ENCODE data around the gene PPCDC. TPM values are rescaled to one million over a fixed set of nuclear protein-coding genes. Genes with fewer than 3 reads are reported as not detected.

The PPCDC gene
- total and polyA plus RNA-seq, 10 of the 15 experiments (the other 5 are each of a cell fraction or from before 2014, with no cell fraction given): 32.5 to 135 (median 55.0) TPM

DNA sequence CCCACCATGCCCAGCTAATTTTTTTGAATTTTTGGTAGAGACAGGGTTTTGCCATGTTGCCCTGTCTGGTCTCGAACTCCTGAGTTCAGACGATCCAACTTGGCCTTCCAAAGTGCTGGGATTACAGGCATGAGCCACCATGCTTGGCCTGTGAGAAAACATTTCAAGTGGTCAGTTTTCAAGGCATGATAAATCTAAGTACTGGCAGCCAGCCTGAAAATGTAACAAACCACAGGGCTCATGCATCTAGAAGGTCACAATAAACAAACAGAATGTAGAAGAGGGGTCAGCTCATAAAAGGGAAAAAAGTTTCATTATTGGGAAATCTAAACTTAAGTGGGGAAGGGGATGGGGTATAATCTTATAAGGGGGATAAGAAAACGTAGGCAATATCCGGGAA is 39.9 kb downstream of the PPCDC start (continued):
- TF ChIP-seq, protein P1, sequence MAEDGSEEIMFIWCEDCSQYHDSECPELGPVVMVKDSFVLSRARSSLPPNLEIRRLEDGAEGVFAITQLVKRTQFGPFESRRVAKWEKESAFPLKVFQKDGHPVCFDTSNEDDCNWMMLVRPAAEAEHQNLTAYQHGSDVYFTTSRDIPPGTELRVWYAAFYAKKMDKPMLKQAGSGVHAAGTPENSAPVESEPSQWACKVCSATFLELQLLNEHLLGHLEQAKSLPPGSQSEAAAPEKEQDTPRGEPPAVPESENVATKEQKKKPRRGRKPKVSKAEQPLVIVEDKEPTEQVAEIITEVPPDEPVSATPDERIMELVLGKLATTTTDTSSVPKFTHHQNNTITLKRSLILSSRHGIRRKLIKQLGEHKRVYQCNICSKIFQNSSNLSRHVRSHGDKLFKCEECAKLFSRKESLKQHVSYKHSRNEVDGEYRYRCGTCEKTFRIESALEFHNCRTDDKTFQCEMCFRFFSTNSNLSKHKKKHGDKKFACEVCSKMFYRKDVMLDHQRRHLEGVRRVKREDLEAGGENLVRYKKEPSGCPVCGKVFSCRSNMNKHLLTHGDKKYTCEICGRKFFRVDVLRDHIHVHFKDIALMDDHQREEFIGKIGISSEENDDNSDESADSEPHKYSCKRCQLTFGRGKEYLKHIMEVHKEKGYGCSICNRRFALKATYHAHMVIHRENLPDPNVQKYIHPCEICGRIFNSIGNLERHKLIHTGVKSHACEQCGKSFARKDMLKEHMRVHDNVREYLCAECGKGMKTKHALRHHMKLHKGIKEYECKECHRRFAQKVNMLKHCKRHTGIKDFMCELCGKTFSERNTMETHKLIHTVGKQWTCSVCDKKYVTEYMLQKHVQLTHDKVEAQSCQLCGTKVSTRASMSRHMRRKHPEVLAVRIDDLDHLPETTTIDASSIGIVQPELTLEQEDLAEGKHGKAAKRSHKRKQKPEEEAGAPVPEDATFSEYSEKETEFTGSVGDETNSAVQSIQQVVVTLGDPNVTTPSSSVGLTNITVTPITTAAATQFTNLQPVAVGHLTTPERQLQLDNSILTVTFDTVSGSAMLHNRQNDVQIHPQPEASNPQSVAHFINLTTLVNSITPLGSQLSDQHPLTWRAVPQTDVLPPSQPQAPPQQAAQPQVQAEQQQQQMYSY (CRISPR knock-in tag; IDR thresholded peaks at IDR 0.05): no peak
- no peak for TF ChIP-seq SMAD5 (IDR thresholded peaks at IDR 0.05; ENCODE audit: low read depth)
- TF ChIP-seq, protein P2, sequence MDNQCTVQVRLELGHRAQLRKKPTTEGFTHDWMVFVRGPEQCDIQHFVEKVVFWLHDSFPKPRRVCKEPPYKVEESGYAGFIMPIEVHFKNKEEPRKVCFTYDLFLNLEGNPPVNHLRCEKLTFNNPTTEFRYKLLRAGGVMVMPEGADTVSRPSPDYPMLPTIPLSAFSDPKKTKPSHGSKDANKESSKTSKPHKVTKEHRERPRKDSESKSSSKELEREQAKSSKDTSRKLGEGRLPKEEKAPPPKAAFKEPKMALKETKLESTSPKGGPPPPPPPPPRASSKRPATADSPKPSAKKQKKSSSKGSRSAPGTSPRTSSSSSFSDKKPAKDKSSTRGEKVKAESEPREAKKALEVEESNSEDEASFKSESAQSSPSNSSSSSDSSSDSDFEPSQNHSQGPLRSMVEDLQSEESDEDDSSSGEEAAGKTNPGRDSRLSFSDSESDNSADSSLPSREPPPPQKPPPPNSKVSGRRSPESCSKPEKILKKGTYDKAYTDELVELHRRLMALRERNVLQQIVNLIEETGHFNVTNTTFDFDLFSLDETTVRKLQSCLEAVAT (IDR thresholded peaks at IDR 0.05): no peak

DNA sequence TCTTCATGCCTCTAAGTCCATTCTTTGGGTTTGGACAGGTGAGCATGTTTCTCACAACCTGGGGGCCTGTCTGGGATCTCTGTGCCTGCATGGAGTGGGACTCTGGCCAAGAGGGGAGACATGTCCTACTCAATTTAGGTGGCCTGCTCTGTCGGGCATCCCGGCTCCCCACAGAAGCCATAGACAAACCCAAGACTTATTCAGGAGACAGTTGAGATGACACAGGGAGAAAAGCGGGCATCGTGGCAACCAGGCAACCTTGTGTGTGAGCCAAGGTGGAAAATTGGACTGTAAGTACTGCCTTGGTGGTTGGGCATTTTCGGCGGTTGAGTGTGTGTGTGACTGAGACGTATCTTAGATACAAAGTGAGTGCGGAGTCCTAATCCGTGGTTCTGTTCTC is 40.5 kb downstream of the PPCDC start:
- Histone ChIP-seq H3K9me3 (replicated peaks; ENCODE audit: control insufficient read depth, insufficient read depth, low read length) (no peaks in the 10 kb centered on the region; the same call in 2 of the 3 replicates), H3K27ac (ENCODE audit: control insufficient read depth, insufficient read depth) (no peak overlapping the region), H2AFZ (ENCODE audit: control insufficient read depth, low read depth, low read length) (no peak overlapping the region), H3K79me2 (ENCODE audit: control insufficient read depth, insufficient read depth, low read length) (no peaks in the 10 kb centered on the region), H3K9ac (ENCODE audit: control insufficient read depth, insufficient read depth, low read length) (no peak overlapping the region), H4K20me1 (ENCODE audit: control insufficient read depth, insufficient read depth) (no peaks in the 10 kb centered on the region), H3K36me3 (ENCODE audit: control insufficient read depth in 2 of 2, insufficient read depth in 2 of 2, low read length in 1 of 2) (no peaks in the 10 kb centered on the region; a peak in 1 of 4 replicates), H3K4me1 (ENCODE audit: control insufficient read depth, insufficient read depth, low read length) (peaks cover 60% of the 10 kb centered on the region), H3K4me2 (ENCODE audit: control insufficient read depth, insufficient read depth) (no peak overlapping the region), H3K4me3 (no peak overlapping the region), H3K27me3 (replicated peaks in 1 of 2; ENCODE audit: control insufficient read depth in 2 of 2, insufficient read depth in 2 of 2, low read length in 1 of 2) (no peaks in the 10 kb centered on the region)
- SMC1A ChIA-PET (ENCODE audit: uncharacterized antibody, unreplicated experiment): no interaction called here
- RAD21 ChIA-PET (ENCODE audit: unreplicated experiment): no interaction called here
- no peak for FAIRE-seq
- ATAC-seq: no peak
- intact Hi-C loops (cut with micrococcal nuclease; ENCODE audit: unreplicated experiment): no loop called here
- in situ Hi-C loops (cut with MboI): no loop called here
- no peak for DNase-seq (ENCODE audit: low read depth, low spot score)
- no TSS peak for BruUV-seq (replicated peaks)
- POLR2A ChIA-PET: interaction anchor here (1.0 kb wide), 1 partner anchor 20 kb away, joined by 3 read pairs; no protein-coding TSS in a partner anchor
- WGBS (ENCODE audit: insufficient coverage, insufficient replicate concordance, low lambda C conversion rate, missing lambda C conversion rate): 94% methylated on average over 9 of the region's 9 CpGs
- CTCF ChIA-PET: interaction anchor here (1.0 kb wide), 1 partner anchor 140 kb away, joined by 3 read pairs; no protein-coding TSS in a partner anchor
- TF ChIP-seq BCL11A (IDR thresholded peaks at IDR 0.05; ENCODE audit: low read depth, low read length) (no peak), EZH2 (IDR thresholded peaks at IDR 0.05; ENCODE audit: borderline replicate concordance, control insufficient read depth, low read depth, low read length) (no peak), CBX3 (IDR thresholded peaks at IDR 0.05; ENCODE audit: borderline replicate concordance, low read depth) (no peak), ZNF384 (IDR thresholded peaks at IDR 0.05; ENCODE audit: borderline replicate concordance, low read depth, low read length) (no peak), FOXM1 (IDR thresholded peaks at IDR 0.05; ENCODE audit: low read depth, low read length) (no peak), RB1 (IDR thresholded peaks at IDR 0.05; ENCODE audit: borderline replicate concordance) (no peak), RAD21 (IDR thresholded peaks at IDR 0.05; ENCODE audit: insufficient read depth, low read depth, low read length) (no peak), MXI1 (IDR thresholded peaks at IDR 0.05; ENCODE audit: low read depth, low read length) (no peak), SMC3 (IDR thresholded peaks at IDR 0.05; ENCODE audit: borderline replicate concordance, low read length) (no peak), CHD4 (IDR thresholded peaks at IDR 0.05) (no peak), EED (IDR thresholded peaks at IDR 0.05; ENCODE audit: low read depth) (no peak)
- TF ChIP-seq, protein P3, sequence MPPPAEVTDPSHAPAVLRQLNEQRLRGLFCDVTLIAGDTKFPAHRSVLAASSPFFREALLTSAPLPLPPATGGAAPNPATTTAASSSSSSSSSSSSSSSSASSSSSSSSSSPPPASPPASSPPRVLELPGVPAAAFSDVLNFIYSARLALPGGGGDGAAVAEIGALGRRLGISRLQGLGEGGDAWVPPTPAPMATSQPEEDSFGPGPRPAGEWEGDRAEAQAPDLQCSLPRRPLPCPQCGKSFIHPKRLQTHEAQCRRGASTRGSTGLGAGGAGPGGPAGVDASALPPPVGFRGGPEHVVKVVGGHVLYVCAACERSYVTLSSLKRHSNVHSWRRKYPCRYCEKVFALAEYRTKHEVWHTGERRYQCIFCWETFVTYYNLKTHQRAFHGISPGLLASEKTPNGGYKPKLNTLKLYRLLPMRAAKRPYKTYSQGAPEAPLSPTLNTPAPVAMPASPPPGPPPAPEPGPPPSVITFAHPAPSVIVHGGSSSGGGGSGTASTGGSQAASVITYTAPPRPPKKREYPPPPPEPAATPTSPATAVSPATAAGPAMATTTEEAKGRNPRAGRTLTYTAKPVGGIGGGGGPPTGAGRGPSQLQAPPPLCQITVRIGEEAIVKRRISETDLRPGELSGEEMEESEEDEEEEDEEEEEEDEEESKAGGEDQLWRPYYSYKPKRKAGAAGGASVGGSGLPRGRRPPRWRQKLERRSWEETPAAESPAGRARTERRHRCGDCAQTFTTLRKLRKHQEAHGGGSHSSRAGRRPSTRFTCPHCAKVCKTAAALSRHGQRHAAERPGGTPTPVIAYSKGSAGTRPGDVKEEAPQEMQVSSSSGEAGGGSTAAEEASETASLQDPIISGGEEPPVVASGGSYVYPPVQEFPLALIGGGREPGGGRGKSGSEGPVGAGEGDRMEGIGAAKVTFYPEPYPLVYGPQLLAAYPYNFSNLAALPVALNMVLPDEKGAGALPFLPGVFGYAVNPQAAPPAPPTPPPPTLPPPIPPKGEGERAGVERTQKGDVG (CRISPR knock-in tag; IDR thresholded peaks at IDR 0.05): no peak

Measured in GM12878 (cell line).